SK-N-DZ (cell line): ENCODE results near the gene ULK2.
"Not testable (repeated sequence)": the region's sequence is repeated elsewhere in the genome, so short reads cannot be mapped to it uniquely, and the experiment has no call there.

Source experiments
- DNase-seq: peaks from one replicate; pipeline ENCODE4 v3.0.0-alpha.2; 2015; ENCODE audit warnings: low spot score

The ULK2 gene

GRCh38 chr17:19867079-19867328 is 732 bp downstream of the ULK2 start:
- DNase-seq = peak; percentile 73

GRCh38 chr17:19865021-19865420 is 2.7 kb downstream of the ULK2 start:
- no peak for DNase-seq

GRCh38 chr17:19860647-19861177 is 7.0 kb downstream of the ULK2 start:
- not testable (repeated sequence) for DNase-seq

GRCh38 chr17:19857640-19858039 is 10.1 kb downstream of the ULK2 start:
- peak; percentile 55 for DNase-seq

- no peak for DNase-seq
These were observed 33.8 kb downstream of the ULK2 start for GRCh38 chr17:19833914-19834313.

DNA sequence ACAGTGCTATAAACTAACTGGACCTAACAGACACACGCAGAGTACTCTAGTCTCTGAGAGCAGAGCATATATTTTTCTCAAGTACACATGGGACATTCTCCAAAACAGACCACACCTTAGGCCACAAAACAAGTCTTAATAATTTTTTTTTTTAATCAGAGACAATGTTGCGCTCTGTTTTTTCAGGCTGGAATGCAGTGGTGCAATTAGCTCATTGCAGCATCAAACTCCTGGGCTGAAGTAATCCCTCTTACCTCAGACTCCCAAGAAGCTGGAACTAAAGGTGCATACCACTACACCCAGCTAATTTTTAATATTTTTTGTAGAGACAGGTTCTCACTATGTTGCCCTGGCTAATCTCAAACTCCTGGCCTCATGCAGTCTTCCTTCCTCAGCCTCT is 37.7 kb downstream of the ULK2 start:
- no peak for DNase-seq

- no peak for DNase-seq
These were observed 55.3 kb downstream of the ULK2 start for GRCh38 chr17:19812407-19812806.

DNA sequence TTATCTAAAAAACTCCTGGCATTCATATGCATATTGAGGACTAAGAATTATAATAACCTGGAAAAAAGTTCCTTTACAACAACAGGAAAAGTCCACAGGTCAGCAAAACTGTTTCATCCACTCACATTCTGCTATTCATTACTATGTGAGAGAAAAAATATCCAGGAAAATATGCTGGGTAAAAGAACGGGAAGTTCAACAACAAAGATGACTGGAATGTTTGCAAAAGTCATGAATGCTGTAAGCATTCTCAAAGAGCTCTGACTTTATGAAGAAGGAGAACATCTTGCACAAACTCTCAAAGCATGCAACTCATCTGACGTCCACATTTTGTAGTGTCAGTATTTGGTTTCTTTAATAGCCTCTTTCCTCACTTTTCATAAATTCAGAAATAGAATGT is 62.7 kb downstream of the ULK2 start:
- no peak for DNase-seq

DNA sequence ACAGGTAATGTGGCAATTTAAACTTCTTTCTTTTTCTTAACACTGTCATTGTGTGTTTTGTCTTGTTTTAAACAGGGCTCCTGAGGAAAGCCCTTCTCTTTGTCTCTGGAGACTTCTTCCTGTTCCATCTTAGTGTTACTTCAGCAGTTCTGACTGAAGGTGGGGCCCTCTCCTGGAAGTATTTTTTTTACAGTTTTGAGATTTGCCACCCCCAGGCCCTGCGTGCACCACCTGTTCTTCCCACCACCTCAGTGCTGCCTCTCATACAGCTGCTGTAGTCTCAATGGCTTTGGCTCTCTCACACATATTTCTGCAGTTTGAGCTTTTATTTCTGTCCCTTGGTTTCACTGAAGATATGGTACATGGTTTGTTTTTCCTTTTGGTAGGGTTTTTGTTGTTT is 67.2 kb downstream of the ULK2 start:
- no peak for DNase-seq

DNA sequence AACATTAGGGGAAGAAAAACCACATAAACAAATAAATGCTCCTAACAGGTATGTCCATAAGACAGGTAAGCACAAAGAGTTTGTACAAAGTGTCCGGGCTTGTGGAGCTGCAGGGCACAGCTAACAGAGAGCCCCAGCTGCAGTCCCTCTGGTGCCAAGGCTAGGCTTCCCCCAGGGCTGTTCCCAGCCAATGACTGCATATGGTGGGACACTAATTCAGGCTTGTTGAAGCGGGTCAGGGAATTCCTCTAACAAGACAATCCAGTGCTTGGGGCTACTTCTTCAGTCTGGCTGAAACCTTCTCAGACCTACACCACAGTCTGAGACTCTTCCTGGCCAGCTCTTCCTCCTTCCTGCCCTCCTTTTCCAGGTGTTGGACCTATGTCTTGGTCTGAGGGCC is 67.9 kb downstream of the ULK2 start:
- no peak for DNase-seq

DNA sequence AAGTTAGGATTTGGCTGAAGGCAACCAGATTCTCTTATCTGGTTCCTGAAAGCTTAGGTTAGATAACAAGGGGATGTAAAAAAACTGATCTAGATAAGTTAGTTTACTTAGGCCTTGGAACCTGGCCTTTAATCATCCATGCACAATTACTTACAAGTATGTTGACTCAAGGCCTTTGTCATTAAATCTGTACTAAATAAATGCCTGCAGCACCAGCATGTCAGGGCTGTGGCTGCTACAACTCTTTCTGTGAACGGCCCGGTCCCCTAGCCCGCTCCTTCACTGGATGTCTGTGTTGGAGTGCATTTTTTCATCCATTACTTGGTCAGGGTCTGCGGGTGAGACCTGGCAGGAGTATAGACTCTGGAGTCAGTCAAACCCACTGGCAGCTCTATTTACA is 71.3 kb downstream of the ULK2 start:
- no peak for DNase-seq

DNA sequence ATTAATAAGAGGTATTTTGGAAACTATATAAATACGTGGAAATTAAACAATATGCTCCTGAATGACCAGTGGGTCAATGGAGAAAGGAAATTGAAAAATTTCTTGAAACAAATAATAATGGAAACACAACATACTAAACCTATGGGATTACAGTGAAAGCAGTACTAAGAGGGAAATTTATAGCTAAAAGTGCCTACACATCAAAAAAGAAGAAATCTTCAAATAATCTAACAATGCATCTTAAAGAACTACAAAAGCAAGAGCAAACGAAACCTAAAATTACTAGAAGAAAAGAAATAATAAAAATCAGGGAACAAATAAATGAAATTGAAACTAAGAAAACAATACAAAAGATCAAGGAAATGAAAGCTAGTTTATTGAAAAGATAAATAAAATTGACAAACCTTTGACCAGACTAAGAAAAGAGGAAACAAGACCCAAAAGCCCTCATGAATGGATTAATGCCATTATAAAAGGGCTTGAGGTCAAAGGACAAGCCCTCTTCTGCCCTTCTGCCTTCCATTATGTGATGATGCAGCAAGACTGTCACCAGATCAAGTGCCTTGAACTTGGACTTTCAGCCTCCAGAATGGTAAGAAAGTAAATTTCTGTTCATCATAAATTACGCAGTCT is 75.7 kb downstream of the ULK2 start:
- no peak for DNase-seq

DNA sequence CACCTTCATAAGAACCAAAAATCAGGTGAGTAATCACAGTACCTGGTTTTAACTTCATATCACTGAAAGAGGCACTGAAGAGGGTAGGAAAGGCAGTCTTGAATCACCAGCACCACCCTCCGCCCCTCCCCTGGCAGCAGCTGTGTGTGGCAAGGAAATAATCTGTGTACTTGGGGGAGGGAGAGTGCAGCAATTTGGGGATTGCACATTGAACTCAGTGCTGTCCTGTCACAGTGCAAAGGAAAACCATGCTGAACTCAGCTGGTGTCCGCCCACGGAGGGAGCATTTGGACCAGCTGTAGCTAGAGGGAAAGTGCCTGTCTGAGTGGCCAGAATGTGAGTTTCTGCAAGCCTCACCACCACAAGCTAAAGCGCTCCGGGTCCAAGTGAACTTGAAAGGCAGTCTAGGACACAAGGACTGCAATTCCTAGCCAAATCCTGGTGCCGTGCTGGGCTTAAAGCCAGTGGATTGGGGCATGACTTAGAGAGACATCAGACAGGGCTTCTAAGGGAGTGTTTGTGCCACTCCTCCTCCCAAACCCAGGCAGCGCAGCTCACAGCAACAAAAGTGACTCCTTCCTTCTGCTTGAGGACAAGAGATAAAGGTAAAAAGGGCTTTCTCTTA is 79.9 kb downstream of the ULK2 start:
- DNase-seq = no peak

DNA sequence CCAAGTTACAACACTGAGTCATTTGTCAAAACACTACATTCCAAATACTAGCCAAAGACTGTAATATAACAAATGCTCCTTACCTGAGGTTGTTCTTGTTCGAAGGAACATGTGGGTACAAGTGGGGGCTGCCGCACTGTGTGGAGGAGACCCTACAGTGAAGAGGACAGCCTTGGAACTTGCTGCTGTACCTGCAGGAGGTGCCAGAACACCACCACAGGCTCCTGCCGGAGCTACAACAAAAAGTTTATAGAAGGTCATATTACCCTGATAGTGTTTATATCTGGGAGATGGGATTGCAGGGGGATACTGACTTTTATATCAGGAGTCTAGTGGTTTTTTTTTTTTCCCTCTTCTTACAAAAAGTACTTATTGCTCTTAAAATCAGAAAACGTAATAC is 81.9 kb downstream of the ULK2 start:
- no peak for DNase-seq

DNA sequence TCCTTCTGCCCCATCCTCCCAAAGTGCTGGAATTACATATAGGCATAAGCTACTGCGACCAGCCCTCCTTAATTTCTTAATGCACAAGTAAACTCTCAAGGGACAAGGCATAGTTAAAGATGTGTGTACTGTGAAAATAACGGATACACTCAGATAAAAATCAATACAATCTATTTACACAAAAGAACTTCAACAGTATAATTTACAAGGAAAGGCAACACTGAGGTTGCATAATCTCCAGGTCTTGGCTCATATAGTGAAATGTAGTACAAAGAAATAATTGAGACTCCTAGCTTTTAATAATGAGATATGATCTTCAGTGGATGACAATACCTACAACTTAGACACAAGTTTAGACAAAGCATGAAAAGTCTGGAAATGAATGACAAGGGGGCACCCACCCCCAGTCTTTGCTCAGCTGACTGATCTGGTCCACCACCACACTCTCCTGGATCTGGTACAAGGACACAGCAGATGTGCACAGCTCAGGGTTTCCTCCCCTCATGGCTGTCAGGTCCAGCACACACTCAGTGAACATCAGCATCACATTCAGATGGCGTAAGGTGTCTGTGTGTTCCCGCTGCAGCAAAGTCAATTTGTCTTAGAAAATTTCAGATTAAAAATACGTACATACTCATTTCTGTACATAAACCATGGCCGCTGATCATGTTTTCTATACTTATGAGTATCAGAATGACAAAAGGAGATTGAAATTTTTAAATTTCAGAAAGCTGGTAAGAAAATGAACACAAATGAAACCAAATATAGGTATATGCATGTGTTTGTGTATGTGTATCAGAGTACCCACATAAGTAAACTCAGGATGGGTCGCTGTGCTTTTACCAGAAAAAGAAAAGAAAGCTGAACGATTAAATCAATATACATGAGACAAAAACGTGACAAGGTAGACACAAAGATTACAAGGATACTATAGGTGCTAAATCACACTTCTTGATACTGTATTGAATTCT is 86.0 kb downstream of the ULK2 start:
- DNase-seq = no peak

DNA sequence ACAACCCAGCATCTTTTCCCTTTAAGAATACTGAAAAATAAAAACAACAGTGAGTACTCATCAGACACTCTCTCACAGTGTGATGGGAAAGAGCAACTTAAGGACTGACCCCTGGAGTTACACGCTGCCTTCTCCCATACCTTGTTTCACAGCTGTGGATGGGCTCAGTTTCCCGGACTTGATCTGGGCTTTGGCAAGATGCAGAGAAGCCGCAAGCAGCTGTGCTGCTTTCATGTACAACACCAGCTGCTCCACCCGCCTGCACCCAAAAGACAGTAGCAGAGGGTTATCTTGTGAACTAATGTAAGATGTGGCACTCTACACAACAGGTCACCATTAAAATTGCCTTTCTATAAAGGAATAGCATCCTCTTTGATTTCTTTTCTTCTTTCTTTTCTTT is 86.9 kb downstream of the ULK2 start:
- no peak for DNase-seq

DNA sequence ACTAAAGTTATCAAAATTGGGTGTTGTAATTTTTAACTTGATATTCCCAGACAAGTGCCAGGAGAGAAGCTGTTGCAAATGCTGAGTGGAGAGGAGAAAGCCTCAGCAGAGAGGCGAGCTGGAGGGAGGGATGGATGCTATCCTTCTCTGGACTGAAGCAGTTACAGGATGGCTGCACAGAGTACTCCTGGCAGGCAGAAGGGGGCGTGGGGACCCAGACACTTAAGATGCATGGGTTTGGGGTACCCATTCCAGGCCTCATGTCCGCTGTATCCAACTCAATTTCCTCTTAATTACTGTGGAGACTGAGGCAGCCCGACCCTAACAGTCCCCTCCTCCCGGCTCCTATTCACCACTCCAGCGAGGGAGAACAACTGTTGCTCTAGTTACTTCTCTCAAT is 94.2 kb downstream of the ULK2 start:
- no peak for DNase-seq

DNA sequence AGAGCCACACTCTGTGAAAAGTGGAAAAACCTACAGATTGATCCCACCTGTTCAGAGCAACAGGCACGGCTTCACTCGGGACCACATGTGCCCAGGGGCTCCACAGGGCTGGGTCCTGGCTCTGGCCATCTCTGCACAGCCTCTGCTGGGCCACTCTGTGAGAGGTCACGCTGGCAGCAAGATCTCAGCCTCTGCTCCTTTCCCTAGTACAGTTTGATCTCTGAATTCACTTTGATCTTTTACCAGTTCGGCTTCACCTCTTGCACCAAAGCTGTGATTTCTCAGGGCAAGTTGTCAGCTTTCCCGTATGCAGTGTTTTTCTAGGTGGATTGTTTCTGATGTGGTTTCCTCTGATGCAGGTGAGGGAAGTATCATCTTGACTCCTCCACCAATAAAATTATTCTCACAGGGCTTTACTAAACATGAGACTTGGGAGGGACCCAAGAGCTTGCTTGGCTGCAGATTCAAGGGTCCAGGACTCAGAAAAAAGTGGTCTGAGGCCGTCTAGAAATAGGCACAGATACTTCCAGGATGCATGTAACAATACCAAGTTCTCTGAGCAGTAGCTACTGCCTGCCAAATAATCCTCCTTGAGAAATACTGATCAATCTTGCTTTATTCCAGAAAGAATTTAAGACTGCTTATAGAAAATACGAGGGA is 95.6 kb downstream of the ULK2 start:
- DNase-seq = no peak

DNA sequence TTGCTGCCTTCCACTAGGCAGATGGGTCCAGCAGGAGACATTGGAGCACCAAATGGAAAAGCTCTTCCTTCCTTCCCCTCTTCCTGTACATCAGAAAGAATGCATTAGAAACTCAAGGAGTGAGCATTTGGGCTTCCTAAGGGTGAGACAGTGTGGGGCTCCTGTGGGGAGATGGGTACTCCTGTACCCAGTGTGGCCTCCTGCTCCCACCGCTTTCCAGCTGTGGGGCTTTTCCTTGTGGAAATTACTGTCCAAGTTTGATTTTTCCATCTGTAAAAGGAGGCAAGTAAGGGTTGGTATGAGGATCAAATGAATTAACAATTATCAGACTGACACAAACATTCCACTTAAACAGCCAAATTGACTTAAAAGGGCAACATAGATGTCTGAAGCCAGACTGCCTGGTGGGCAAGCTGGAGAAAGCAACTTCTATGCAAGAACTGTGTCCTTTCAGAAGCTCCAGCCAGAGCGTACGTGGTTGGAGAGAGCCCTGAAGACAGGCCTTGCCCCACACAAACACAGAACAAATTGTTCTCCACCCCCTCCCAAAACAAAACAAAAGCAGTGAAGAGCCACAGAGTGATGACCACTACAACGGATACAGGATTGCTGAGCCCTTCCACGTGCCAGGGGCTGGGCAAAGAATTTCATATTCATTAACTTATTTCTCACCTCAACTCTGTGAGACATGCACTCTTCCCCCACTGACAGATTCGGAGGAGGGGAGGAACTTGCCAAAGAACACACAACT is 96.6 kb downstream of the ULK2 start:
- DNase-seq = no peak

- DNase-seq = no peak
These were observed 97.6 kb downstream of the ULK2 start for GRCh38 chr17:19769946-19770652.
